Chondrocyte (in vitro differentiated cells): ENCODE results near the gene SAG. TPM values are rescaled to one million over a fixed set of nuclear protein-coding genes. Genes with fewer than 3 reads are reported as not detected.

ENCODE experiments used
- DNase-seq: peaks from one replicate; pipeline ENCODE4 v3.0.0; 2021; ENCODE audit warnings: mixed read lengths, low spot score
- H3K27ac Mint-ChIP-seq: one replicate; pipeline ENCODE4 v1.8.0; 2021; ENCODE audit warnings: mild to moderate bottlenecking, moderate library complexity, mixed read lengths; ENCODE audit not compliant: unreplicated experiment
- H3K27me3 Mint-ChIP-seq: 2 replicates; pipeline ENCODE4 v1.8.0; 2021; ENCODE audit warnings: low read depth, mixed read lengths
- H3K36me3 Mint-ChIP-seq: 2 replicates; pipeline ENCODE4 v1.8.0; 2021; ENCODE audit warnings: low read depth, mixed read lengths
- H3K4me1 Mint-ChIP-seq: 2 replicates; pipeline ENCODE4 v1.8.0; 2021; ENCODE audit warnings: low read depth, mild to moderate bottlenecking, mixed read lengths
- H3K4me3 Mint-ChIP-seq: one replicate; pipeline ENCODE4 v1.8.0; 2021; ENCODE audit warnings: mild to moderate bottlenecking, moderate library complexity, mixed read lengths; ENCODE audit not compliant: unreplicated experiment
- H3K9me3 Mint-ChIP-seq: 2 replicates; pipeline ENCODE4 v1.8.0; 2021; ENCODE audit warnings: low read depth, mixed read lengths
- CTCF ChIP-seq: fragments of 200-600 bp; sonication (generic); IDR thresholded peaks from 2 replicates; pipeline ENCODE4 v1.5.0; 2021; ENCODE audit warnings: antibody characterized with exemption, mild to moderate bottlenecking, moderate library complexity
- total RNA-seq: library from RNA; stranded (reverse); gene quantifications from 3 replicates; pipeline ENCODE4 v1.2.1, GENCODE V29; 2021

SAG gene
- total RNA-seq, 1 donor from 2014 or later: not detected

DNA sequence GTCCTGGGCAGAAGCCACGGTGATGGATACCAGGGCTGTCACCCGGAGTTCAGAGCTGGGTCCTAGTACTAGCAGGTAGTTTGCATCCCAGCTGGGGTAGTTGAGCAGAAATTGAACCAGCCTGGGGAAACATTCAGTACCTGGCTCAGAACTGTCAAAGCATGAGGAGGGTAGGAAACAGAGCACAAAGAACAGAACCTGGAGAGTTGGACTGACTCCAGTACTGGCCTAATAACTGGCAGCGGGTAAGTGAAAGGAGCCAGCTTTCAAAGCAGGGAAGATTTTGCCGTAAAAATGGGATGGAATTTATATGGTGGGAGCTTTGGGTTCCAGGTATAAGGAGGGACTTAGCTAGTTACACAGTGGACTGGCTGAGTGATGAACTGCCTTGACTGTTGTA is 32.4 kb upstream of the SAG start:
- TF ChIP-seq CTCF: no peak
- no peak overlapping the region for H3K27ac Mint-ChIP-seq
- no peaks in the 10 kb centered on the region for H3K27me3 Mint-ChIP-seq
- H3K9me3 Mint-ChIP-seq: no peaks in the 10 kb centered on the region
- peaks cover 41% of the 10 kb centered on the region for H3K36me3 Mint-ChIP-seq
- peaks cover 10% of the 10 kb centered on the region for H3K4me1 Mint-ChIP-seq
- H3K4me3 Mint-ChIP-seq: no peak overlapping the region
- DNase-seq: no peak

GRCh38 chr2:233278921-233279320 is 28.7 kb upstream of the SAG start:
- DNase-seq: no peak
- Mint-ChIP-seq H3K4me1 (peaks cover 25% of the 10 kb centered on the region), H3K36me3 (peaks cover 43% of the 10 kb centered on the region), H3K27me3 (no peaks in the 10 kb centered on the region), H3K9me3 (no peaks in the 10 kb centered on the region), H3K27ac (no peak overlapping the region), H3K4me3 (no peak overlapping the region)
- no peak for TF ChIP-seq CTCF

GRCh38 chr2:233280114-233280693 is 27.4 kb upstream of the SAG start:
- no peaks in the 10 kb centered on the region for H3K9me3 Mint-ChIP-seq
- H3K4me3 Mint-ChIP-seq: no peak overlapping the region
- no peak for TF ChIP-seq CTCF

GRCh38 chr2:233281553-233281952 is 26.1 kb upstream of the SAG start:
- Mint-ChIP-seq H3K27me3 (no peaks in the 10 kb centered on the region), H3K4me3 (no peak overlapping the region), H3K9me3 (no peaks in the 10 kb centered on the region), H3K4me1 (peaks cover 33% of the 10 kb centered on the region), H3K36me3 (peaks cover 33% of the 10 kb centered on the region), H3K27ac (peak overlapping the region; percentile 9)
- DNase-seq: no peak
- TF ChIP-seq CTCF: no peak

More at GRCh38 chr2:233280114-233280693, 27.4 kb upstream of the SAG start:
- Mint-ChIP-seq H3K27ac (peak overlapping the region; percentile 66), H3K36me3 (peaks cover 38% of the 10 kb centered on the region), H3K27me3 (no peaks in the 10 kb centered on the region), H3K4me1 (peaks cover 28% of the 10 kb centered on the region)
- no peak for DNase-seq

- TF ChIP-seq CTCF: no peak
- no peaks in the 10 kb centered on the region for H3K27me3 Mint-ChIP-seq
- H3K36me3 Mint-ChIP-seq: peaks cover 37% of the 10 kb centered on the region
- H3K4me1 Mint-ChIP-seq: peaks cover 33% of the 10 kb centered on the region
- no peak overlapping the region for H3K27ac Mint-ChIP-seq
- H3K4me3 Mint-ChIP-seq: no peak overlapping the region
- no peaks in the 10 kb centered on the region for H3K9me3 Mint-ChIP-seq
- DNase-seq: no peak
These were observed 25.5 kb upstream of the SAG start for GRCh38 chr2:233281992-233282603.
